Epithelial cell of esophagus (primary cell): ENCODE measurements around the gene GPA33.

ENCODE experiments used
- DNase-seq: peaks from one replicate; pipeline ENCODE4 v3.0.0; 2010; ENCODE audit warnings: low read depth
- H3K4me3 ChIP-seq: 2 replicates; pipeline ENCODE4 v1.5.1; 2011; ENCODE audit warnings: mild to moderate bottlenecking, low read length, control low read depth
- CTCF ChIP-seq: IDR thresholded peaks from 2 replicates; pipeline ENCODE4 v1.5.1; 2011; ENCODE audit warnings: low read depth, mild to moderate bottlenecking, low read length, control low read depth, inconsistent platforms; ENCODE audit not compliant: insufficient read depth; ENCODE audit errors: missing control alignments

GPA33 gene

GRCh38 chr1:167101754-167102153 lies 11.6 kb upstream of the GPA33 start:
- no peak for TF ChIP-seq CTCF
- H3K4me3 ChIP-seq = no peak overlapping the region
- no peak for DNase-seq

- no peak for TF ChIP-seq CTCF
- no peak for DNase-seq
- H3K4me3 ChIP-seq = no peak overlapping the region
Observed at GRCh38 chr1:167100730-167101129, 10.6 kb upstream of the GPA33 start.

GRCh38 chr1:167099851-167100250 lies 9.7 kb upstream of the GPA33 start:
- no peak for DNase-seq
- TF ChIP-seq CTCF = no peak
- no peak overlapping the region for H3K4me3 ChIP-seq

GRCh38 chr1:167095368-167095767 lies 5.2 kb upstream of the GPA33 start:
- DNase-seq = peak; percentile 93
- no peak for TF ChIP-seq CTCF

GRCh38 chr1:167094690-167095089 lies 4.5 kb upstream of the GPA33 start:
- no peak for DNase-seq
- H3K4me3 ChIP-seq = no peak overlapping the region
- TF ChIP-seq CTCF = no peak

More at GRCh38 chr1:167095368-167095767, 5.2 kb upstream of the GPA33 start:
- no peak overlapping the region for H3K4me3 ChIP-seq

- TF ChIP-seq CTCF = no peak
- no peak within 1 kb of the TSS for H3K4me3 ChIP-seq
- no peak for DNase-seq
Observed at GRCh38 chr1:167093846-167094516, 3.8 kb upstream of the GPA33 start, which contains the start of gene STYXL2. Gene STYXL2 (plus strand): TSS chr1:167094075. CDS start chr1:167094850, 775 bp downstream.

- no peak for DNase-seq
- TF ChIP-seq CTCF = no peak
- no peak overlapping the region for H3K4me3 ChIP-seq
Observed at GRCh38 chr1:167092653-167093052, 2.5 kb upstream of the GPA33 start.
